ENCODE measurements around the gene SERPINA12.

The SERPINA12 gene

GRCh38 chr14:94462763-94463572 is 46.3 kb downstream of the SERPINA12 start:
- DNase-seq = no peak

GRCh38 chr14:94462219-94462551 is 47.1 kb downstream of the SERPINA12 start:
- DNase-seq = no peak

DNA sequence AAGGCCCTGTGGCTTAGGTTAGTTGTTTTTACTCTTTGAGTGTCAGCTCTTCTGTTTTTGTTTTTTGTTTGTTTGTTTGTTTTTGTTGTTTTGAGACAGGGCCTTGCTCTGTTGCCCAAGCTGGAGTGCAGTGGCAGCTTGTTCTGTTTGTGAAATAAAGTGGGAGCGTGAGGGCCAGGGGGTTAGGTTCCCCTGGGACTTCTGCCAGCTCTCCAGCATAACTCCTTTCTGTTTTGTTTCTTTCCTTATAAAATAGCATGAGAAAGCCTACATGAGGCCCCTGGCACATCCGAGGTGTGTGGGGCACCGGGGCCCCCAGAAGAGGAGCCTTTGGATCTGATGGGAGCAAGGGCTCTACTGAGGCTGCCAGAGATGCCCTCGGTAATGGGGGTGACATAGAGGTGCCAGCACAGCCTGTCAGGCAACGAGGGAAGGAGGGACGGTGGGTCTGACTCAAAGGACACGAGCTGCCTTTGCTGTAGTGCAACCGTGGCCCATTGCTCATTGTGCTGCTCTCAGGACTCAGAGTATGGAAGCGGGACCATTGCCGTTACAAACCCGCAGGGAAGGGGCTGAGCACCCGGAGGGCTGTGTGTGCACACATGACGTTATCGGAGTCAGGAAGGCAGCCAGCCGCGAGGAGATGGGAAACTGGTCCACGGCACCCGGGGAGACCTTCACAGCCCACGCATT is 47.6 kb downstream of the SERPINA12 start:
- DNase-seq = no peak

DNA sequence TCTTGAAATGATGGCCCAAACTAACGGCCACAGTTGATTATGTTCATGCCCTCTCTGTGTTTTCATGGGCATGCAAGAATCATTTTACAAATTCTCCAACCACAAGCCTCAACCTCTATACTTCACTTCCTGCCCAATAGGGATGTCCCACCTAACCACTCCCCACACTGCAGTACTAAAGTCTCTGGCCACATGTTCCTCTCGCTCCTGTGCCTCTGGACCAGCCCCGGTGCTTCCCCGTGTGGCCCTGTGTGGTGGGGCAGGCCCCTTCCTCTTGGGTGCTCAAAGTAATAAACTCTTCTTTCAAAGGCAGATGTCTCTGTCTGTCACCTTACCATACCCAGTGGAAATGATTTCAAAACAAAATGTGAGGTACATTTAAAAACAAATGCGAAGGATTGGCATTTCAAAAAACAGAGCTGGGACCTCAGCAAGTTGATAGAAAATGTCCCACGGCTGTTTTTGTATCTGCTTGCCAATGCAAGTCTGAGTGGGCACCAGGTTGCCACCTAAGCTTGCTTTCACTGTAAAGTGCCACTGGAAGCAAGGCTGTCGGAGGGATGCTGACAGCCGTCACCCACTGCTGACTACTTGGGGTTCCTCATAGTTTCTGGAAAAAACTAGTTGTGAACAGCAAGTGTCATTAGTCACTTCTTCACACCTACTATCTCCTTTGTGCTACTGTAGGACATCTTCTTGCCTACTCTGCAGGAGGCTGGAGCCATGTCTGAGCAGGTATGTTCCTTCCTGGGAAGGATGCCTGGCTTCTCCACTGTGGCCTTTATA is 48.4 kb downstream of the SERPINA12 start:
- DNase-seq = no peak

DNA sequence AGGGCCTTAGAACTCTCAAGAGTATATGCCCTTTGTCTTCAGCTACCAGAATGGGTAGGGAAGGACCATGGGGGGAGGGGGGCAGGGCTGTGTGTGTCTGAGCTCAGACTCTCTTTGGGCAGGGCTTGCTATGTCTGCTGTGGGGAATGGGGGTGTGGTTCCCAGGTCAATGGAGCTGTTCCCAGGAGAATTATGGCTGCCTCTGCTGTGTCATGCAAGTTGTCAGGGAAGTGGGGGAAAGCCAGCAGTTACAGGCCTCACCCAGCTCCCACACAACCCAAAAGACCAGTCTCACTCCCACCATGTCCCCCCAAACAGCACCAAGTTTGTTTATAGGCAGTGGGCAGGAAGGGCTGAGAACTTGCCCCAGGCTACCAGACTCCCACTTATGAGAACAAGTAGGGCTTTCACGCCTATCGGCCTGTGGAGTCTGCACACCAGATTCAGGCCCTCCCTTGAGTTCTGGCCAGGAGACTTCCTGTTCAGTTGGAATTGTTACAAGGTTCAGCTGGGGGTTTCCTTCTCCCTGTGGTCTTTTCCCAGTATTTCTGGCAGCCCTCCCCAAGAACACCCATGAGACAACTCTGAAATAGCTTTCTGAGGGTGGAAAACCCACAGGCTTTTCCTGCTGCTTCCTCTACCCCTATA is 50.6 kb downstream of the SERPINA12 start:
- no peak for DNase-seq

DNA sequence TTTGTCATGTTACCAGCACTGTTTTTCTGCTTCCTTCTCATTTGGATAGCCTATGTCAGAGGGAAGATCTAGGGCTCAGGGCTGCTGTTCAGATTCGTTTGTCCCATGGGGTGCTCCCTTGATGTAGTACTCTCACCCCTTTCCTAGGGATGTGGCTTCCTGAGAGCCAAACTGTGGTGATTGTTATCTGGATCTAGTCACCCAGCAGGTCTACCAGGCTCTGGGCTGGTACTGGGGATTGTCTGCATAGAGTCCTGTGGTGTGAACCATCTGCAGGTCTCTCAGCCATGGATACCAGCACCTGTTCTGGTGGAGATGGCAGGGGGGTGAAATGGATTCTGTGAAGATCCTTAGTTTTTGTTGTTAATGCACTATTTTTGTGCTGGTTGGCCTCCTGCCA is 51.2 kb downstream of the SERPINA12 start:
- no peak for DNase-seq

GRCh38 chr14:94455928-94456327 is 53.3 kb downstream of the SERPINA12 start:
- DNase-seq = no peak

DNA sequence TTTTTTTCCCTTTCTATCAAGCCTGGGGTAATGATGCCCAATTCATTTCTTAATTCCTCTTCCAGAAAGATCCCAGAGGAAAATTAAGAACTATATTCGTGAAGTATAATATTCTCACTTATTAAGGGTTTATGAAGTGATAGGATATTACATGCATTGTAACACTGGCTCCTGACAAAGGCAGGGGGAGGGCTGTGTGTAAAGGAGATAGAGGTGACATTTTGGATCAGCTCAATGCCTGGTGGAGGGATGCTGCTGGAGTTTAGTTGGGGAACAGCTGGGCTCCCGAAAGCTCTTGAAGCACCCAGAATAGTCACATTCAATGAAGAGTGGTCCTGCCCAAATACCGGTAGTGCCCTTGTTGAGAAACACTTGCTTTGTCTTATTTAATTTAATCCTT is 57.4 kb downstream of the SERPINA12 start:
- DNase-seq = peak; percentile 4

DNA sequence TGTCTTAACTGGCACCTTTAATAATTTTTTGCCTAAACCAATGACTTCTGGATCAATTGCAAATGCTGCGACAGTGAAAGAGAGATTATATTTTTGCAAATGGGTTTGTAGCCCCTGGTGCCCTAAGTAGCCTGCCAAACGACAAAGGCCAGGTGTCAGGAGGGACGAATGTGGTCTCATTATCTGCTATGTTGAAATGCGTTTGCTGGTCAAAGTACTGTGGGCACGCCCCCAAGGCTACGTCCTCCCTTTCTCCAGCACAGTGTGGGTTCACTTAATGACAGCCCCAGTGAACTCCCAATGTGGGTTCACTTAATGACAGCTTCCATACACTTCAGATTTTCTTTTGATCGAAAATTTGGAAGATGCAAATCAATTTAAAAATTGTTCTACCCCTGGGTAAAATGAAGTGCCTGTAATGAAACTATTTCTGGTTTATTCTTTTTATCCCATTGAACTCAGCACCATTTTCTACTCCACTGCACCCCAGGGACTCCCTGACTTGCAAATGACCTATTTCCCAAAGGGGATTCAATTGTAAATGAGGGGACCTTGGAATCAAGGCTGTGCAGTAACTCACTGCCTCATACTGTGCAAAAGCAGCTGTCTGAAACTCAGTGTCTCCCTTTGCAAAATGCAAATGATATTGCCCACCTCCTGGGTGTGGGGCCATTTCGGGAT is 58.0 kb downstream of the SERPINA12 start:
- DNase-seq = peak; percentile 17

GRCh38 chr14:94450722-94451090 is 58.6 kb downstream of the SERPINA12 start:
- no peak for DNase-seq

DNA sequence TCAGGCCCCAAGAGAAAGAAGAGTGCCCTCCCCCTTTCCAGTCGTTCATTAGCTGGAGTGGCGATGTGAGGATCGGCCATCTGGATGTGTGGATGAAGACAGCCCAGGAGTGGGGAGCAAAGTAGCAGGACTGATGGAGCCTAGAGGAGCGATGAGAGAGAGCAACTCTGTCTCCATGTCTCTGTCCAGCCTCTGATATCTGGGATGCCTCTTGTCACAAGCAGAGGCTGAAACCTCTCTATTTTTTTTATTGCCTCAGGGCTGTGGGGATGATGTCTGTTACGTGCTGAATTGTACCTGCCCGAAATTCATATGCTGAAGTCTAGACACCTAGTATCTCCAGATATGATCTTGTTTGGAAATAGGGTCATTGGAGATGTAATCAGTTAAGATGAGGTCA is 59.3 kb downstream of the SERPINA12 start:
- DNase-seq = no peak

DNA sequence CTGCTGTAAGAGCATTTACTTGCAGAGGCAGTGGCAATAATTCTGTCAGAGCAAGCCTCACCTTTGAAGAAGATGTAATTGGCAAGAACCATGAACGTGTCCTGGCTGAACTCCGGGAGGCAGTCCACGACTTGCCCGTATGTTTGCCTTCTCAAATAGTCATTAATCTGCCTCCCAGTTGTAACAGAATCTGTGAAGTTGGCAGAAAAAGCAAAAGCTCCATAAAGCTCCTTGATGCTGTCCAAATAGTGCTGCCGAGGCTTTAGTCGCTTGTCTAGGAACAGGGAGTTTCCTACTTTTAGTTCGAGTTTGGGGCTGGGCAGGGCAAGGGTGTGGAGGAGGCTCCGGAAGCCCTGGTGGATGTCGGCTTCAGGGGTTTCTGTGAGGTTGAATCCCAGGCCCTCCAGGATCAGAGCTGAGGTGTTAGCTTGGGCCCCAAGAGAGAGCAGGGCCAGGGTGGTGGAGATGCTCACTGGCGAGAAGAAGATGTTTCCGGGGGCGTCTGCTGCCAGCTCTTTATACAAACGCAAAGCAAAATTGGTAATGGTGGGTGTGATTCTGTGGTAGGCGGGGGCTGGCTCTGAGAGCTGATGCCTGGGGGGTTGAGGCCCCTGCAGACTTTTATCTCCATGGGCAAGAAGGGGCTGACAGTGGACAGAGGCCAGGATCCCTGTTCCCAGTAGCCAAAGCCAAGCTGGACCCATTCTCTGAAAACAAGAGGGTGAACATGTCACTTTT is 61.0 kb downstream of the SERPINA12 start:
- DNase-seq = no peak

- no peak for DNase-seq
These were observed 62.1 kb downstream of the SERPINA12 start for GRCh38 chr14:94447206-94447605.

DNA sequence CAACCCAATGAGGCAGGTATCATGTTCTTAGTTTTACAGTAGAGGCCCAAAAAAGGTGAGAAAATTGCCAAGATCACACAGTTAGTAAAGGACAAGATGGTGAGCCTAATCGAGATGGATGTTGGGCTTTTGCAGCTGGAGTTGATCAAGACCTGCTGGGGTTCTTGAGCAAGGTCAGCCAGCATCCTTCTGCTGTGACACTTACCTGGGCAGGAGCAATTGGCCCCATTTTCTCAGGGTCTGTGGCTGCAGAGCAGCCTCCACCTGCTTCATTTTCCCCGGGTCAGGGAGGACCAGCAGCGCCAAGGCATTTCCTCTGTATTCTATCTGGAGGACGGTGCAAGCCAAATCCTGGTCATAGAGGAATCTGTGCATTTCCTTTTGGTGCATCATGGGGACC is 63.1 kb downstream of the SERPINA12 start:
- DNase-seq = no peak

GRCh38 chr14:94445003-94445402 is 64.3 kb downstream of the SERPINA12 start:
- no peak for DNase-seq

DNA sequence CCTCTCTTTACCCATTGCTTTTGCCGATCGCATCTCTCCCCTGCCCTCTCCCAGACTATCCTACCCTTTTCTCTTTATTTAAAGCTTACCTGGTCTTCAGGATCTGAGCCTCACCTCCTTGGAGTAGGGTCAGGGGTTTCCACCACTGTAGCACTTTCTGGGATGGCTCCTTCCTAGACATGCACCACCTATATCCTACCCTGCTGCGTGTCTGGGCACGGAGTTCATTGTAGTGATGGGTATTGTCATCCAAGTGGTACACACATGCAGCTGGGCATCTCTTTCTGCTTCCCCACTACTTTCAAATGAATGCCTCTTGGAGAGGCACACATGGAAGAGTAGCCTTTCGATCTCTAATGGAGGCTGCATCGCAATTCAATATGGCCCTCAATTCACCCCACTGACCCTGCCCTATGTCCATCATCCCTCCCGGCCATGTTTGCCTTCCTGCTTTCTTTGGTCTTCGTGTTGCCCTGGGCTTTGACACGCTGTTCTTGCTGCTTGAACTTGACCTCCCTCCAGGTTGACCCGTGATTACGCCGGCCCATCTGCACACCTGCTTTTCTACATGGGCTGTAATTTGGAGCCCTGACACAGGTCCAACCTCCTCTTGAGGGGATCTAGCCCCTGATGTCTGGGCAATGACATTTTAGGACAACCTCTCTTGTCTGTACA is 67.6 kb downstream of the SERPINA12 start:
- DNase-seq = no peak

DNA sequence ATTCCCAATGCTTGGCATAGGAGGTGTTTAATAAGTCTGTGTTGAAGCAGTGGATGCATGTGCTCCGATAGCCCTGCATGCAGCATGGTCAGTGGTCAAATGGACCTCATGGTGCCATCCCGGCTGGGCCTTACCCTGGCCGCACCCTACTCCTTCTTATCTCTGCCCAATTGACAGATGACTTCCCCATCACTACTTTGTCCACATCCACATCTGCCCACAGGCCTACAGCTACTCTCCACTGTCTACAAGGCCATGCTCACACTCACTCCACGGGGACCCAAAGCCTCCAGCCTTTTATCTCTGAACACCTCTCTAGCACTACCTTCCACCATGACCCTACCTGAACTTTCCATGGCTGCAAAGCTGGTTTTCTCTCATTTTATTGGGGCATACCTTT is 68.1 kb downstream of the SERPINA12 start:
- DNase-seq = no peak

DNA sequence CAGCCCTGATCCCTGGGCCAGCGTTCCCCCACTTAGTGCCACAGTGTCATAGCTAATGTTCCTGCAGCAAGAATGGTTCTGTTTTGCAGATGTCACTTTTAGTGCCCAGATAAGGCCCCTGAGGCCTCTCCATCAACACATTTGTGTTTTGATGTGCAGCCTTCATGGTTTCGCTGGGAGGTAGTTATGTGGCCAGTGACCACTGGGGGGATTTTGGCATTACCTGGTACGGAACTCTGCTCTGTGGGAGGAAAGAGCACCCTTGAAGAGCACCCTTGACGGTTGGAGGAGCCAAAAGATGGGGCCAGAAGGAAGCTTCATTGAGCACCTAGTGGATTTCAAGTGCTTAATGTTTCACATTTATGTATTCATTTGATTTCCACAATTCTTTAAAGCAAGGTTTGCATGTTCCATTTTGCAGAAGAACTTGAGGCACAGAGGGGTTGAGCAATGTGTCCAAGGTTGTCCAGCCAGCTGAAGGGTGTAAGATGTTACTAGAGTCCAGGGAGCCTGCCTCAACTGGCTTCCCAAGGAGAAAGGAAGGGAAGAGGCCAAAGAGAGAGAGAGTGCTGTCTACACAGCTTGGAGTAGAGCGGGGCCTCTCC is 69.7 kb downstream of the SERPINA12 start:
- no peak for DNase-seq
